ENCODE results near the gene RAB3GAP2. TPM values are rescaled to one million over a fixed set of nuclear protein-coding genes. Genes with fewer than 3 reads are reported as not detected.

The RAB3GAP2 gene
- polyA plus RNA-seq, 4 donors, result 3.5 to 24.8 (median 7.7) TPM

DNA sequence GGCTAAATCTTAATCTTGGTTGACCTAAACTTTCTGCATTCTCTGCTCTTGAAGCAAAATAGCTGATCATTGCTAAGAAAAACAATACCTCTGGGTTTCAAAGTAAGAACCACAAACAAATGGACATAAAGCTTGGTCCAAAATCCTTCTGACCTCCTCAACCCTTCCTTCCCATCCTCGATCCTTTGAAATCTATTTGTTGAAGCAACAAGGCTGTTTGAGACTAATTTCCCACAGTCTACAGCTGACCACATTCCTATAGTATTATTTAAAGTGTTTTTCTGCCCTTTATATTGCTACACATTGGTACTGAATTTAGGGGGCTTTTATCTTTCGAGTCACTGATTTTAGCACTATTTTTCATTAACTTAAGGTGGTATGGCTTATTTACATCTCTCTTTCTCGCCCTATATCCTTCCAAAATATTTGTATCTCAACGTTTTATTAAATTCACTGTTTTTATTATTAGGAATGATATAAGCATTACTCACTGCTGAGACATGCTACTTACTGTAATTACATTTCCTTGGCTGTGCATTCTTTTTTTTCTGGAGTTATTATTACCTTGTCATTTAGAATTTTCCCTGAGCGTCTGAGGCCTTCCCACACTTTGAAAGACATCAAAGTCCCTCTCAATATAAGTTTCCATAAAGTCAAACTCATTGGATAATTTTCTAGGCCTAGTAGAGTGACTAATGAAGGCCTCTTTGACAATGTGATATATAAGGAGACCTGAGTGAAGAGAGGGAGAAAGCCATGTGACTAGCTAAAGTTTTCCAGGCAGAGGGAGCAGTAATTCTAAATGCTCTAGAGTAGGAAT lies 73.9 kb downstream of the RAB3GAP2 start:
- Histone ChIP-seq H3K9me3 (ENCODE audit: control insufficient read depth in 2 of 2, insufficient read depth in 1 of 2, low read depth in 1 of 2, low read length in 1 of 2) (no peaks in the 10 kb centered on the region), H3K36me3 (ENCODE audit: control insufficient read depth in 3 of 3, insufficient read depth in 2 of 3, low read depth in 1 of 3, low read length in 3 of 3) (peaks cover 0 to 22% (median 12%) of the 10 kb centered on the region in 3 donors), H3K4me3 (ENCODE audit: low read depth in 1 of 3, low read length in 3 of 3) (no peak overlapping the region), H3K27ac (ENCODE audit: low read depth in 1 of 3, low read length in 2 of 3) (no peak overlapping the region), H3K27me3 (ENCODE audit: control insufficient read depth in 3 of 3, insufficient read depth in 3 of 3, low read length in 3 of 3) (no peaks in the 10 kb centered on the region), H3K4me1 (ENCODE audit: control insufficient read depth in 3 of 3, insufficient read depth in 2 of 3, low read depth in 1 of 3, low read length in 2 of 3) (no peaks in the 10 kb centered on the region)
- DNase-seq, result no peak
- no peak for FAIRE-seq
- WGBS, 3 donors, result 93 to 95% (median 94%) methylated on average over 5 of the region's 5 CpGs

DNA sequence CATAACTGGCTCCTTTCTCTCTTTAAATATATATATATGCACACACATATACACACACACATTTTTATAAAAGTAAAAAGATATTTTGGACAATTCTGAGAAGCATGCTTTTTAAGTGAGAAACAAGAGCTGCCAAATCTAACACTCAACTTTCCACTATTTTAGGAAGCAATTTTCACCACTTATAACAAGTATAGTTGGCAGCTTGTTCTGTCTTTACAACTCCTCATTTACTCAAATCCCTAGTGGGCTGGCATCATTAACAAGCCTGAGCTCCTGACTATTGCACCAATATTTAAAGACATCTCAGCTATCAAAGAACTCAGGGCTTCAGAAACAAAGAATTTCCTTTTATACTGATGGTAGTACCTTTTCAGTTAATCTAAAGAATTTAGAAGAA lies 76.6 kb downstream of the RAB3GAP2 start:
- Histone ChIP-seq H3K27me3 (ENCODE audit: control insufficient read depth in 3 of 3, insufficient read depth in 3 of 3, low read length in 3 of 3) (no peaks in the 10 kb centered on the region), H3K36me3 (ENCODE audit: control insufficient read depth in 3 of 3, insufficient read depth in 2 of 3, low read depth in 1 of 3, low read length in 3 of 3) (peaks cover 5 to 19% (median 10%) of the 10 kb centered on the region in 3 donors), H3K27ac (ENCODE audit: low read depth in 1 of 3, low read length in 2 of 3) (no peak overlapping the region), H3K4me3 (ENCODE audit: low read depth in 1 of 3, low read length in 3 of 3) (no peak overlapping the region), H3K4me1 (ENCODE audit: control insufficient read depth in 3 of 3, insufficient read depth in 2 of 3, low read depth in 1 of 3, low read length in 2 of 3) (no peaks in the 10 kb centered on the region), H3K9me3 (ENCODE audit: control insufficient read depth in 2 of 2, insufficient read depth in 1 of 2, low read depth in 1 of 2, low read length in 1 of 2) (no peaks in the 10 kb centered on the region)
- FAIRE-seq (no peak), DNase-seq (no peak)

DNA sequence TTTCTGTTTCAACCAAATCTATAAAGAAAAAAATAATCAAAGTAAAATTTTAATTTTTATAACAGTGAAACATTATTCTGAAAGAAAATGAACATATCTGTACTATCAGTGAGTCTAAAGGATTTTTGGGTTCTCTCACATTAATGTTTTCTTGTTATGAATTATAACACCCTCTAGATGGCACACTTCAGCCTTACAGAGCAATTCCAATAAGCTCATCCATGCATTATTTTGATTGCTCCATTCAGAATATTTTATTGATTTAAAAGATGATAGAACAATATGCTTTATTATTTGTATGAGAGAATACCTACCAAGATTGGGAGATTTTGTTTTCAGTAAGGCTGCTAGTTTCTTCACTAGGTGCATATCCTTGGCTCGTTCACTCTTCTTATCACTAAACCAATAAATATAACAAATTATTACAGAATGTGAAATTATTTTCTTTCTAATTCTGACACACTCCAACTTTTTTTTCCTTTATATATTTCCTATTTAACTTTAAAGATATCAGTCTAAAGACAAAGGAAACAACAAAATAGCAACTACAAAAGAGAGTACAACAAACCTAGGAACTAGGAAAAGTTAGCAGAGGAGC lies 82.4 kb downstream of the RAB3GAP2 start:
- no peaks in the 10 kb centered on the region for H3K27me3 ChIP-seq (ENCODE audit: control insufficient read depth in 3 of 3, insufficient read depth in 3 of 3, low read length in 3 of 3)
- DNase-seq (peak; percentile 23), FAIRE-seq (peak; percentile 76)
- H3K27ac ChIP-seq (ENCODE audit: low read depth in 1 of 3, low read length in 2 of 3), result no peak overlapping the region
- H3K4me3 ChIP-seq (ENCODE audit: low read depth in 1 of 3, low read length in 3 of 3), result no peak overlapping the region
- no peaks in the 10 kb centered on the region for H3K9me3 ChIP-seq (ENCODE audit: control insufficient read depth in 2 of 2, insufficient read depth in 1 of 2, low read depth in 1 of 2, low read length in 1 of 2)
- H3K4me1 ChIP-seq (ENCODE audit: control insufficient read depth in 3 of 3, insufficient read depth in 2 of 3, low read depth in 1 of 3, low read length in 2 of 3), result no peaks in the 10 kb centered on the region
- 50 to 76% (median 66%) methylated on average over 1 of the region's 1 CpG for WGBS, 3 donors
- H3K36me3 ChIP-seq (ENCODE audit: control insufficient read depth in 3 of 3, insufficient read depth in 2 of 3, low read depth in 1 of 3, low read length in 3 of 3), result peaks cover 5 to 18% (median 14%) of the 10 kb centered on the region in 3 donors

DNA sequence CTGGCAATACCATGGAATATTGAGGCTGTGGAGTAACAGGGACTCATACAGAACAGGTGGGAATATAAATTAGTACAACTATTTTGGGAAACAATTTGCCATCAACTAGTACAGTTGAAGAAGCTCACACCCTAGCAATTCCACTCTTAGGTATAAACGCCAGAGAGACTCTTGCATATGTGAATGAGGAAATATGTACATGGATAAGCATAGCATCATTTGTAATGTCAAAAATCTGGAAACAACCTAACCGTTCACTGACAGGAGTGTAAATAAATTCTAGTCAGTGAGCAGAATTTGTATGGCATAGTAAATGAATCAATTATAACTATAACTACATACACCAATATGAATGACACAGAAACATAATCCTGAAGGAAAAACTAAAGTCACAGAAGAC lies 83.7 kb downstream of the RAB3GAP2 start:
- Histone ChIP-seq H3K36me3 (ENCODE audit: control insufficient read depth in 3 of 3, insufficient read depth in 2 of 3, low read depth in 1 of 3, low read length in 3 of 3) (peaks cover 3 to 14% (median 14%) of the 10 kb centered on the region in 3 donors), H3K4me1 (ENCODE audit: control insufficient read depth in 3 of 3, insufficient read depth in 2 of 3, low read depth in 1 of 3, low read length in 2 of 3) (no peaks in the 10 kb centered on the region), H3K9me3 (ENCODE audit: control insufficient read depth in 2 of 2, insufficient read depth in 1 of 2, low read depth in 1 of 2, low read length in 1 of 2) (no peaks in the 10 kb centered on the region), H3K4me3 (ENCODE audit: low read depth in 1 of 3, low read length in 3 of 3) (no peak overlapping the region), H3K27ac (ENCODE audit: low read depth in 1 of 3, low read length in 2 of 3) (no peak overlapping the region), H3K27me3 (ENCODE audit: control insufficient read depth in 3 of 3, insufficient read depth in 3 of 3, low read length in 3 of 3) (no peaks in the 10 kb centered on the region)
- DNase-seq (no peak), FAIRE-seq (no peak)
- 90 to 93% (median 91%) methylated on average over 2 of the region's 2 CpGs for WGBS, 3 donors

DNA sequence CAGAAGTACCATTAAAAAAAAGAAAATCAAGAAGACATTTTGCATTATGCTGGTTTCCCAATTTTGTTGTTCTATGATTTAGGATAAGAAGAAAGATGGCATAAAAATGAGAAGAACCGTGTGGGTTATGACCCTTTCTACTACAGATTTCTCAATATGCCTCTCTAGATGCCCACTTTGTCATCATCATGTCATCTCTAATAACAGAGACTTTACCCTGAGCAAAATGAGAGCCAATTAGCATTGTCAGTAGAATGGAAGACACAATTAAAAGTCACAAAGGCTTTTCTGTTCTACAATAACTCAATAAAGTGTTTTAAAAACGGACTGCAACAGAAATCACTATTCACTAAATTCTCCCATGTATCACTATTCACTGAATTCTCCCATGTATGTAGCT lies 85.5 kb downstream of the RAB3GAP2 start:
- H3K27me3 ChIP-seq (ENCODE audit: control insufficient read depth in 3 of 3, insufficient read depth in 3 of 3, low read length in 3 of 3), result no peaks in the 10 kb centered on the region
- DNase-seq (no peak), FAIRE-seq (no peak)
- no peak overlapping the region for H3K27ac ChIP-seq (ENCODE audit: low read depth in 1 of 3, low read length in 2 of 3)
- H3K4me1 ChIP-seq (ENCODE audit: control insufficient read depth in 3 of 3, insufficient read depth in 2 of 3, low read depth in 1 of 3, low read length in 2 of 3), result no peaks in the 10 kb centered on the region
- H3K4me3 ChIP-seq (ENCODE audit: low read depth in 1 of 3, low read length in 3 of 3), result no peak overlapping the region
- H3K9me3 ChIP-seq (ENCODE audit: control insufficient read depth in 2 of 2, insufficient read depth in 1 of 2, low read depth in 1 of 2, low read length in 1 of 2), result no peaks in the 10 kb centered on the region
- H3K36me3 ChIP-seq (ENCODE audit: control insufficient read depth in 3 of 3, insufficient read depth in 2 of 3, low read depth in 1 of 3, low read length in 3 of 3), result peaks cover 4 to 19% (median 13%) of the 10 kb centered on the region in 3 donors
- WGBS, 3 donors, result 89 to 93% (median 91%) methylated on average over 2 of the region's 2 CpGs

DNA sequence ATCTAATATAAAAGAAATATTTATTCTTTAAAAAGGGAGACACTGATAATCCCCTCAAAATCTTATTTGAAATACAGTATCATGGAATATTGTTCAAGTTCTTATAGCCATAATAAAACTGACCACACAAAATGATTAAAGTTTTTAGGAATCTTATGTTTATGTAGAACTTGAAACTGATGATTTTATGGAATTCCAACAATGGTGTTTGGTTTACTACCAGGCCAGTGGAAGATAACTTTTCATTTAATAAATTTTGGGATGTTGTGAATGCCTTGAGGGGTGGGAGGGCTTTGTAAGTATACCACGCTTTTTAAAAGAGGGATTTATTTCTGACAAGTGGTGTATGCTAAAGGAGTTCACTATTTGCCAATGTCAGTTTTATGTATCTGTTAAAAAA lies 87.7 kb downstream of the RAB3GAP2 start:
- FAIRE-seq (peak; percentile 55), DNase-seq (no peak)
- H3K4me3 ChIP-seq (ENCODE audit: low read depth in 1 of 3, low read length in 3 of 3), result no peak overlapping the region
- no peaks in the 10 kb centered on the region for H3K4me1 ChIP-seq (ENCODE audit: control insufficient read depth in 3 of 3, insufficient read depth in 2 of 3, low read depth in 1 of 3, low read length in 2 of 3)
- WGBS, 3 donors, result 76 to 94% (median 89%) methylated on average over 1 of the region's 1 CpG
- H3K36me3 ChIP-seq (ENCODE audit: control insufficient read depth in 3 of 3, insufficient read depth in 2 of 3, low read depth in 1 of 3, low read length in 3 of 3), result peaks cover 7 to 17% (median 11%) of the 10 kb centered on the region in 3 donors
- no peaks in the 10 kb centered on the region for H3K27me3 ChIP-seq (ENCODE audit: control insufficient read depth in 3 of 3, insufficient read depth in 3 of 3, low read length in 3 of 3)
- no peaks in the 10 kb centered on the region for H3K9me3 ChIP-seq (ENCODE audit: control insufficient read depth in 2 of 2, insufficient read depth in 1 of 2, low read depth in 1 of 2, low read length in 1 of 2)
- no peak overlapping the region for H3K27ac ChIP-seq (ENCODE audit: low read depth in 1 of 3, low read length in 2 of 3)

DNA sequence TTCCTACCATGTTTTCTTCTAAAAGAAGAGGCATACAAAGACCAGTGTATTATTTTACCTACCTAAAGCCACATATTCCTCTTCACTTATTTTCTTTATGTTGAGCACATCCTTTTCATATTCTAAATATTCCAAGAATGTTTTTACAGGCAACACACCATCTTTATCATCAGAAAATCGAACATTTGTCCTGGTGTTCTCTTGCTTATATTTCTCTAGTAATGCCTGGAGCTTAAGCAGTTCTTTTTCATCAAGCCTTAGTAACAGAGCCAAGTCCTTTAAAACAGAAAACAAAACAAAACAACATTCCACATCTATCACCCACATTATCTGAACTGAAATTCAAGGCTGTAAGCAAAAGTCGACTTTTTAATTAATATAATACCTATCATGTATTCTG lies 89.6 kb downstream of the RAB3GAP2 start:
- no peak for FAIRE-seq
- 84 to 86% (median 86%) methylated on average over 2 of the region's 2 CpGs for WGBS, 3 donors
- H3K27ac ChIP-seq (ENCODE audit: low read depth in 1 of 3, low read length in 2 of 3), result no peak overlapping the region
- no peaks in the 10 kb centered on the region for H3K4me1 ChIP-seq (ENCODE audit: control insufficient read depth in 3 of 3, insufficient read depth in 2 of 3, low read depth in 1 of 3, low read length in 2 of 3)
- H3K9me3 ChIP-seq (ENCODE audit: control insufficient read depth in 2 of 2, insufficient read depth in 1 of 2, low read depth in 1 of 2, low read length in 1 of 2), result peaks cover 0 to 2% of the 10 kb centered on the region in 2 donors
- H3K27me3 ChIP-seq (ENCODE audit: control insufficient read depth in 3 of 3, insufficient read depth in 3 of 3, low read length in 3 of 3), result no peaks in the 10 kb centered on the region
- DNase-seq, result no peak
- no peak overlapping the region for H3K4me3 ChIP-seq (ENCODE audit: low read depth in 1 of 3, low read length in 3 of 3)
- H3K36me3 ChIP-seq (ENCODE audit: control insufficient read depth in 3 of 3, insufficient read depth in 2 of 3, low read depth in 1 of 3, low read length in 3 of 3), result peaks cover 6 to 13% (median 10%) of the 10 kb centered on the region in 3 donors

DNA sequence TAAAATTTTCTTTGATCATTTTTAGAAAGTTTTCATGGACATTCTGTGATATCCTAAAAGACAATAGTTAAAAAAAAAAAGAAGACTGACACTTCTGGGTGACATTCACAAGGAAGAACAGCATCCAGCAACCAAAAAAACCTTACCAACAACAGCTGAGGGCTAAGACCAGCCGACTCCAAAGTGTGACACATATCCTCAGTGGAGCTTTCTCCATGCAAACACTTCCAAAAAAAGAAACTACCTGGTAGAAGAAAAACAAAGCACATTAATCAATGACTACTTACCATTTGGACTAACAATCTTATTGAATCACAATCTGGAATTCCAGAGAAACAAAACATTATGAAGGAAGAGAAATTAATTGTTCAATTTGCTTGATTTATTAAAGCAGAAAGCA lies 90.1 kb downstream of the RAB3GAP2 start:
- Histone ChIP-seq H3K27me3 (ENCODE audit: control insufficient read depth in 3 of 3, insufficient read depth in 3 of 3, low read length in 3 of 3) (no peaks in the 10 kb centered on the region), H3K9me3 (ENCODE audit: control insufficient read depth in 2 of 2, insufficient read depth in 1 of 2, low read depth in 1 of 2, low read length in 1 of 2) (peaks cover 0 to 2% of the 10 kb centered on the region in 2 donors), H3K36me3 (ENCODE audit: control insufficient read depth in 3 of 3, insufficient read depth in 2 of 3, low read depth in 1 of 3, low read length in 3 of 3) (peaks cover 2 to 10% (median 10%) of the 10 kb centered on the region in 3 donors), H3K4me1 (ENCODE audit: control insufficient read depth in 3 of 3, insufficient read depth in 2 of 3, low read depth in 1 of 3, low read length in 2 of 3) (no peaks in the 10 kb centered on the region), H3K4me3 (ENCODE audit: low read depth in 1 of 3, low read length in 3 of 3) (no peak overlapping the region), H3K27ac (ENCODE audit: low read depth in 1 of 3, low read length in 2 of 3) (no peak overlapping the region)
- WGBS, 3 donors, result 86 to 95% (median 91%) methylated on average over 1 of the region's 1 CpG
- no peak for FAIRE-seq
- no peak for DNase-seq
